Transverse colon (tissue), 4 donors: ENCODE results near the gene SPINK13. TPM values are rescaled to one million over a fixed set of nuclear protein-coding genes. Genes with fewer than 3 reads are reported as not detected.

ENCODE experiments used
- DNase-seq: peaks from one replicate; pipeline ENCODE4 v3.0.0-alpha.2; 2019
- H3K27ac ChIP-seq, 4 donors: fragments of 200-600 bp; sonication (generic); 2 replicates each; pipeline ENCODE4 v1.5.1; 2016 to 2018; ENCODE audit warnings: inconsistent platforms in 4 of 4
- H3K27me3 ChIP-seq: fragments of 200-600 bp; sonication (generic); 2 replicates; pipeline ENCODE4 v1.5.1; 2017; ENCODE audit warnings: inconsistent platforms
- H3K36me3 ChIP-seq, 4 donors: fragments of 200-600 bp; sonication (generic); 2 replicates each; pipeline ENCODE4 v1.5.1; 2017 to 2019; ENCODE audit warnings: inconsistent platforms in 4 of 4
- H3K4me1 ChIP-seq, 4 donors: fragments of 200-600 bp; sonication (generic); 2 replicates each; pipeline ENCODE4 v1.5.1; 2017 to 2020; ENCODE audit warnings: inconsistent platforms in 4 of 4
- H3K4me3 ChIP-seq, 4 donors: fragments of 200-600 bp; sonication (generic); 1 replicate in 1 of 4; 2 replicates in 3 of 4; pipeline versions ENCODE4 v1.5.1 to v1.6.1; 2017 to 2019; ENCODE audit warnings: inconsistent platforms in 4 of 4
- H3K9me3 ChIP-seq, 2 donors: fragments of 200-600 bp; sonication (generic); 2 replicates each; pipeline ENCODE4 v1.5.1; 2017 to 2019; ENCODE audit warnings: inconsistent platforms in 2 of 2
- CTCF ChIP-seq, 5 experiments: fragments of 200-600 bp in 3 of 5; fragments of 450-650 bp in 2 of 5; sonication (generic) in 3 of 5; IDR thresholded peaks; 1 replicate in 2 of 5; 2 replicates in 3 of 5; pipeline ENCODE4 v1.5.1; 2016 to 2017; ENCODE audit warnings: antibody characterized with exemption in 5 of 5, inconsistent platforms in 3 of 5, mild to moderate bottlenecking in 2 of 5, moderate library complexity in 1 of 5
- EP300 ChIP-seq: sonication (generic); formaldehyde crosslinking; IDR thresholded peaks from one replicate; pipeline ENCODE4 v1.6.1; 2017; ENCODE audit warnings: antibody characterized with exemption, low read depth
- POLR2A ChIP-seq: fragments of 450-650 bp; IDR thresholded peaks from one replicate; pipeline ENCODE4 v1.6.1; 2016; ENCODE audit warnings: antibody characterized with exemption, mild to moderate bottlenecking, moderate library complexity
- POLR2AphosphoS5 ChIP-seq, 3 donors: sonication (generic); formaldehyde crosslinking; IDR thresholded peaks; one replicate each; pipeline ENCODE4 v1.6.1; 2016; ENCODE audit warnings: antibody characterized with exemption in 3 of 3
- WGBS, 2 donors: methylation state at CpG; one replicate each; pipeline ENCODE4 v1.1.5; 2018; ENCODE audit warnings: low coverage in 1 of 2; 5-methylcytosine and 5-hydroxymethylcytosine counted together
- in situ Hi-C, 4 donors: fragments of 200-750 bp; cut with MboI; loops; one replicate each; pipeline versions ENCODE4 v1.15.0 to v1.15.1; 2017; ENCODE audit warnings: low sequenced_read_pairs in 3 of 4, low pct_ligation_motif_present in 1 of 4, low pct_unique_long_range_greater_than_20kb in 1 of 4
- intact Hi-C: fragments of 100-400 bp; cut with DNase I; formaldehyde crosslinking; loops from one replicate; pipeline ENCODE4 v1.15.1; 2023; ENCODE audit warnings: low total_unique reads
- total RNA-seq, 4 donors: library from RNA; depleted of rRNA; stranded (reverse); fragments of >200 nt; gene quantifications; one replicate each; pipeline ENCODE4 v1.1.0, GENCODE V29; 2016

Gene SPINK13
- total RNA-seq, result not detected

GRCh38 chr5:148268566-148268965, at the start of gene SPINK13:
Gene SPINK13, plus strand, starts transcription at chr5:148268794. Its CDS starts 1,279 bp downstream, at chr5:148270073.
- in situ Hi-C loops, result no loop called here
- intact Hi-C loops, result no loop called here
- Histone ChIP-seq H3K27ac (no peak within 1 kb of the TSS), H3K4me1 (no peaks in the 10 kb centered on the region), H3K9me3 (peaks cover 4 to 8% of the 10 kb centered on the region in 2 donors), H3K36me3 (no peaks in the 10 kb centered on the region), H3K4me3 (no peak within 1 kb of the TSS), H3K27me3 (no peaks in the 10 kb centered on the region)
- no peak for DNase-seq
- WGBS, 2 donors, result 83% methylated on average over 1 to 4 of the region's 4 CpGs
- no peak for TF ChIP-seq POLR2AphosphoS5 (IDR thresholded peaks at IDR 0.05)
- no peak for TF ChIP-seq POLR2A
- TF ChIP-seq EP300, result no peak
- TF ChIP-seq CTCF (IDR thresholded peaks at IDR 0.05), result no peak

GRCh38 chr5:148221508-148221907, 47.1 kb upstream of the SPINK13 start:
- no peaks in the 10 kb centered on the region for H3K9me3 ChIP-seq
- 80 to 100% methylated on average over 2 to 6 of the region's 6 CpGs for WGBS, 2 donors
- TF ChIP-seq CTCF (IDR thresholded peaks at IDR 0.05), result no peak
- no peak for TF ChIP-seq POLR2A
- TF ChIP-seq POLR2AphosphoS5 (IDR thresholded peaks at IDR 0.05), result no peak
- TF ChIP-seq EP300, result no peak
- DNase-seq, result no peak
- no peaks in the 10 kb centered on the region for H3K27me3 ChIP-seq
- H3K27ac ChIP-seq, result no peak overlapping the region
- no peaks in the 10 kb centered on the region for H3K36me3 ChIP-seq
- intact Hi-C loops (no loop called here), in situ Hi-C loops (no loop called here)
- H3K4me3 ChIP-seq, result no peak overlapping the region
- H3K4me1 ChIP-seq, result no peaks in the 10 kb centered on the region

GRCh38 chr5:148224117-148224742, 44.4 kb upstream of the SPINK13 start:
- TF ChIP-seq CTCF (IDR thresholded peaks at IDR 0.05) (no peak), POLR2A (no peak), POLR2AphosphoS5 (IDR thresholded peaks at IDR 0.05) (peak in 1 of 3 donors; percentile 32), EP300 (peak; percentile 37)
- Histone ChIP-seq H3K9me3 (no peaks in the 10 kb centered on the region), H3K27ac (no peak overlapping the region), H3K4me1 (no peaks in the 10 kb centered on the region), H3K27me3 (no peaks in the 10 kb centered on the region), H3K36me3 (no peaks in the 10 kb centered on the region), H3K4me3 (no peak overlapping the region)
- in situ Hi-C loops (no loop called here), intact Hi-C loops (no loop called here)
- no peak for DNase-seq
- WGBS, 2 donors, result 25 to 26% methylated on average over 2 of the region's 2 CpGs

GRCh38 chr5:148228392-148228984, 40.1 kb upstream of the SPINK13 start:
- Histone ChIP-seq H3K9me3 (no peaks in the 10 kb centered on the region), H3K4me3 (no peak overlapping the region), H3K27ac (no peak overlapping the region), H3K4me1 (no peaks in the 10 kb centered on the region), H3K27me3 (no peaks in the 10 kb centered on the region), H3K36me3 (no peaks in the 10 kb centered on the region)
- TF ChIP-seq EP300 (no peak), CTCF (IDR thresholded peaks at IDR 0.05) (no peak), POLR2AphosphoS5 (IDR thresholded peaks at IDR 0.05) (no peak), POLR2A (no peak)
- in situ Hi-C loops, result no loop called here
- 88 to 92% methylated on average over 3 of the region's 3 CpGs for WGBS, 2 donors
- intact Hi-C loops, result no loop called here
- DNase-seq, result no peak
